Natural killer cell (primary cell): Measurements from ENCODE around the gene NPAS3. TPM values are rescaled to one million over a fixed set of nuclear protein-coding genes. Genes with fewer than 3 reads are reported as not detected.

ENCODE experiments used
- ATAC-seq, 3 donors: fragments of 150-1000 bp in 2 of 3; fragments of 200-7000 bp in 1 of 3; cut with Tn5 transposase; 1 replicate in 1 of 3; 2 replicates in 2 of 3; pipeline ENCODE4 v1.10.0; 2021; ENCODE audit warnings: mild to moderate bottlenecking in 2 of 3, moderate library complexity in 2 of 3
- DNase-seq, 2 donors: peaks; one replicate each; pipeline versions ENCODE4 v3.0.0 to v3.0.0-alpha.2; 2013 to 2021; ENCODE audit warnings: mixed read lengths in 1 of 2
- H3K27ac ChIP-seq: one replicate; pipeline ENCODE4 v1.5.1; 2013; ENCODE audit warnings: mild to moderate bottlenecking, low read length
- H3K27me3 ChIP-seq: one replicate; pipeline ENCODE4 v1.6.1; 2013; ENCODE audit warnings: low read length; ENCODE audit not compliant: control insufficient read depth, insufficient read depth
- H3K36me3 ChIP-seq: one replicate; pipeline ENCODE4 v1.6.1; 2013; ENCODE audit warnings: low read length; ENCODE audit not compliant: control insufficient read depth, insufficient read depth
- H3K4me1 ChIP-seq: one replicate; pipeline ENCODE4 v1.6.1; 2013; ENCODE audit warnings: low read length; ENCODE audit not compliant: control insufficient read depth, insufficient read depth
- H3K4me3 ChIP-seq: one replicate; pipeline ENCODE4 v1.5.1; 2013; ENCODE audit warnings: low read length
- H3K9me3 ChIP-seq: one replicate; pipeline ENCODE4 v1.6.1; 2013; ENCODE audit warnings: low read length; ENCODE audit not compliant: control insufficient read depth, insufficient read depth
- H3K27ac Mint-ChIP-seq, 2 donors: one replicate each; pipeline ENCODE4 v1.8.0; 2022; ENCODE audit warnings: mild to moderate bottlenecking in 2 of 2, mixed read lengths in 2 of 2, moderate library complexity in 1 of 2
- H3K27me3 Mint-ChIP-seq, 2 donors: one replicate each; pipeline ENCODE4 v1.8.0; 2022; ENCODE audit warnings: low read depth in 2 of 2, mixed read lengths in 2 of 2
- H3K36me3 Mint-ChIP-seq: one replicate; pipeline ENCODE4 v1.8.0; 2022; ENCODE audit warnings: mixed read lengths
- H3K4me1 Mint-ChIP-seq, 2 donors: one replicate each; pipeline ENCODE4 v1.8.0; 2022; ENCODE audit warnings: mixed read lengths in 2 of 2
- H3K4me3 Mint-ChIP-seq: one replicate; pipeline ENCODE4 v1.8.0; 2022; ENCODE audit warnings: mild to moderate bottlenecking, moderate library complexity, mixed read lengths
- H3K9me3 Mint-ChIP-seq, 2 donors: one replicate each; pipeline ENCODE4 v1.8.0; 2022; ENCODE audit warnings: mixed read lengths in 2 of 2
- WGBS: methylation state at CpG from one replicate; pipeline ENCODE4 v1.1.7; 2013; ENCODE audit warnings: missing lambda C conversion rate; ENCODE audit not compliant: insufficient coverage; 5-methylcytosine and 5-hydroxymethylcytosine counted together
- intact Hi-C: fragments of 100-400 bp; cut with micrococcal nuclease; formaldehyde crosslinking; loops from one replicate; pipeline ENCODE4 v1.14.2; 2022
- total RNA-seq, 4 donors: library from RNA; stranded (reverse); fragments of 120-200 nt in 1 of 4; gene quantifications; one replicate each; pipeline versions ENCODE4 v1.2.3 to v1.2.4, GENCODE V29; 2013 to 2022
- TF ChIP-seq, protein P1 (sequence below): fragments of 200-600 bp; IDR thresholded peaks from one replicate; pipeline ENCODE4 v1.8.0; 2022; ENCODE audit warnings: antibody characterized with exemption

NPAS3 gene
- total RNA-seq, 3 donors from 2014 or later (not counting 1 experiment from before 2014, with no cell fraction given) = not detected

DNA sequence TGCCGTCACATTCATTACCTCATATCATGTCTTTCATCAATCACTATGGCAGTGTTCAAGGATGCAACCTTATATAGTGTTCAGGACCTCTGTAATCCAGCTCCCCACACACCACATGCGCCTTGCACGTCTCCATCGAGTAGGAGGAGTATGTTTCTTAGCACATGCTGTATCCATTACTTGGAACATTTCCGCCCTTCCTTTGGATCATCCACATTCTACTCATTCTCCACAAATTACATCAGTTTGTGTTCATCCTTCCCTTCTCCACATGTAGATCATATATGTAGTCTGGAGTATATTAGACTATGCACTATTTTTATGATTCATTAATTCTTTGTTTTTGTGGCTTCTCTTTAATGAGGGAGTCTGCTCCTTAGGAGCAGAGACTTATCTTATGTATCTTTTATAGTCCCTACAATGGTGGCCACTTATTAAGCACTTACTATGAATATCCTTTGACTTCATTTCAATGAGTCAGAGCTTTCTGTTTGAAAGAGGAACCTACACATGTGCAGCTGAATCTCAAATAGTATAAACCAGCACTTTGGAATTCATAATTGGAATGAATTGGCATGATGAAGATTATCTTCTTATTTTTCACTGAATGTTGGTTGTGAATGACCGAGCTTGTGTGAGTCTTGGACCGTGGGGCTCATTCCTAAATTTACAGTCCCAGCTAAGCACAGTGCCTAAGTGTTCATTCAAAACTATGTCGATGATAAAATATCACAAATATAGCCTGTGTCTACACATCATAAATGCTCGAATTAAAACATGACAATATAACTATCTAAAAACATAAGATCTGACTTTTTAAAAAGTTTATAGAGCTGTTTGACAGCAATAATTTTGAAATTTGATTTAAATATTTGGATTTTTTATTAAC is 30.2 kb upstream of the NPAS3 start:
- Mint-ChIP-seq H3K4me1 (no peaks in the 10 kb centered on the region), H3K9me3 (peaks cover 16 to 20% of the 10 kb centered on the region in 2 donors), H3K4me3 (no peak overlapping the region), H3K36me3 (no peaks in the 10 kb centered on the region), H3K27ac (no peak overlapping the region), H3K27me3 (no peaks in the 10 kb centered on the region)
- Histone ChIP-seq H3K9me3 (peaks cover 2% of the 10 kb centered on the region), H3K4me1 (no peaks in the 10 kb centered on the region), H3K36me3 (no peaks in the 10 kb centered on the region), H3K27ac (no peak overlapping the region), H3K4me3 (no peak overlapping the region), H3K27me3 (no peaks in the 10 kb centered on the region)
- no peak for DNase-seq
- WGBS = 75% methylated on average over 7 of the region's 9 CpGs
- TF ChIP-seq, protein P1, sequence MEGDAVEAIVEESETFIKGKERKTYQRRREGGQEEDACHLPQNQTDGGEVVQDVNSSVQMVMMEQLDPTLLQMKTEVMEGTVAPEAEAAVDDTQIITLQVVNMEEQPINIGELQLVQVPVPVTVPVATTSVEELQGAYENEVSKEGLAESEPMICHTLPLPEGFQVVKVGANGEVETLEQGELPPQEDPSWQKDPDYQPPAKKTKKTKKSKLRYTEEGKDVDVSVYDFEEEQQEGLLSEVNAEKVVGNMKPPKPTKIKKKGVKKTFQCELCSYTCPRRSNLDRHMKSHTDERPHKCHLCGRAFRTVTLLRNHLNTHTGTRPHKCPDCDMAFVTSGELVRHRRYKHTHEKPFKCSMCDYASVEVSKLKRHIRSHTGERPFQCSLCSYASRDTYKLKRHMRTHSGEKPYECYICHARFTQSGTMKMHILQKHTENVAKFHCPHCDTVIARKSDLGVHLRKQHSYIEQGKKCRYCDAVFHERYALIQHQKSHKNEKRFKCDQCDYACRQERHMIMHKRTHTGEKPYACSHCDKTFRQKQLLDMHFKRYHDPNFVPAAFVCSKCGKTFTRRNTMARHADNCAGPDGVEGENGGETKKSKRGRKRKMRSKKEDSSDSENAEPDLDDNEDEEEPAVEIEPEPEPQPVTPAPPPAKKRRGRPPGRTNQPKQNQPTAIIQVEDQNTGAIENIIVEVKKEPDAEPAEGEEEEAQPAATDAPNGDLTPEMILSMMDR = no peak
- ATAC-seq = no peak
- intact Hi-C loops = no loop called here

DNA sequence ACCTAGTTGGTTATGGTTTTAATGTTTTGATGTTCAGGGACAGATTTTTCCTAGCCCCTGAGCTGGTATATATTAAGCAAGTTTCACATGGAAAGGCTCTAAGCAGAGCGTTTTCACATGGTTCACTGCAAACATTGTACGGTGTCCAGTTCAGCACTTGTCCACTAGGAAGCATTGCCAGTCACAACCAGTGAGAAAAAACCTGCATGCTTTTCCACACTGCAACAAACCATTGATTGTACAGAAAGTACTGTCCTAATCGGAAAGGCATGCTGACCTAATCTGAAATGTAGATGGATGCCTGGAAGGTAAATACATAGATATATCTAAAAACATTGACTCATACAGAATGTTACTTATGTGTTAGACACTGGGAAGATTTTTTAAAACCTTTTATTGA is 25.0 kb upstream of the NPAS3 start:
- H3K4me3 ChIP-seq = no peak overlapping the region
- no peaks in the 10 kb centered on the region for H3K36me3 ChIP-seq
- Mint-ChIP-seq H3K4me1 (no peaks in the 10 kb centered on the region), H3K27me3 (no peaks in the 10 kb centered on the region), H3K9me3 (peaks cover 0 to 2% of the 10 kb centered on the region in 2 donors), H3K27ac (no peak overlapping the region), H3K4me3 (no peak overlapping the region), H3K36me3 (no peaks in the 10 kb centered on the region)
- no peak for DNase-seq
- TF ChIP-seq, protein P1 = no peak
- H3K4me1 ChIP-seq = no peaks in the 10 kb centered on the region
- H3K27me3 ChIP-seq = no peaks in the 10 kb centered on the region
- no peak for ATAC-seq
- peaks cover 2% of the 10 kb centered on the region for H3K9me3 ChIP-seq
- intact Hi-C loops = no loop called here
- H3K27ac ChIP-seq = no peak overlapping the region
- WGBS = 88% methylated on average over 2 of the region's 3 CpGs

DNA sequence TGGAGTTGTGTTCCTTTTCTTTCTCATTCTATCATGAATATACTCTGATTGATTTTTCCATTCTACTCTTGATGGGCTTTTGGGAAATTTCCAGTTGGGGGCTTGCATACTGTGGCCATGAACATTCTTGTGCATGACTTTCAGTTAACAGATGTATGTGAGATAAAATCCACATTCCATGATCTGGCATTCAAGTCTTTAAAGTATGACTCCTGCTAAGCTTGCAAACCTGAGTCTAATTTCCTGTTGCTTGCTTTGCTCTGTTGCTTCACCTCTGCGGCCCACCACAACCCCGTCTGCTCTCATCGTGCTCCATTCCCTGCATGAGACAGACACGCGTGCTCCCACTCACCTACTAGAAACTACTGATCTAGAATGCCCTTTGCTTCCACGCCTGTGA is 24.3 kb upstream of the NPAS3 start:
- Mint-ChIP-seq H3K36me3 (no peaks in the 10 kb centered on the region), H3K9me3 (peaks cover 0 to 2% of the 10 kb centered on the region in 2 donors), H3K4me1 (no peaks in the 10 kb centered on the region), H3K27ac (no peak overlapping the region), H3K27me3 (no peaks in the 10 kb centered on the region), H3K4me3 (no peak overlapping the region)
- no peaks in the 10 kb centered on the region for H3K36me3 ChIP-seq
- H3K4me3 ChIP-seq = no peak overlapping the region
- ATAC-seq (no peak), DNase-seq (no peak)
- intact Hi-C loops = no loop called here
- no peak overlapping the region for H3K27ac ChIP-seq
- TF ChIP-seq, protein P1 = no peak
- WGBS = 97% methylated on average over 6 of the region's 6 CpGs
- peaks cover 2% of the 10 kb centered on the region for H3K9me3 ChIP-seq
- no peaks in the 10 kb centered on the region for H3K4me1 ChIP-seq
- no peaks in the 10 kb centered on the region for H3K27me3 ChIP-seq
